Spinal cord (tissue), 10 donors: ENCODE results near the gene SORCS1. TPM values are rescaled to one million over a fixed set of nuclear protein-coding genes. Genes with fewer than 3 reads are reported as not detected.

Experiments used
- DNase-seq, 6 donors: peaks; one replicate each; pipeline versions ENCODE4 v3.0.0 to v3.0.0-alpha.2; 2013 to 2015; ENCODE audit warnings: low spot score in 6 of 6, low read depth in 4 of 6
- H3K27ac ChIP-seq: one replicate; pipeline ENCODE4 v1.5.1; 2013; ENCODE audit warnings: low read depth, low read length, control low read depth
- H3K27me3 ChIP-seq: one replicate; pipeline ENCODE4 v1.6.1; 2013; ENCODE audit warnings: low read length; ENCODE audit not compliant: control insufficient read depth, insufficient read depth
- H3K36me3 ChIP-seq: one replicate; pipeline ENCODE4 v1.6.1; 2013; ENCODE audit warnings: low read length; ENCODE audit not compliant: control insufficient read depth, insufficient read depth
- H3K4me1 ChIP-seq: one replicate; pipeline ENCODE4 v1.6.1; 2013; ENCODE audit warnings: low read length; ENCODE audit not compliant: control insufficient read depth, insufficient read depth
- H3K4me3 ChIP-seq: one replicate; pipeline ENCODE4 v1.5.1; 2013; ENCODE audit warnings: low read depth, low read length, control low read depth
- H3K9me3 ChIP-seq: one replicate; pipeline ENCODE4 v1.6.1; 2013; ENCODE audit warnings: low read length; ENCODE audit not compliant: control insufficient read depth, insufficient read depth
- WGBS: methylation state at CpG from one replicate; pipeline ENCODE4 v1.1.5; 2013; ENCODE audit warnings: missing lambda C conversion rate; ENCODE audit not compliant: insufficient coverage; 5-methylcytosine and 5-hydroxymethylcytosine counted together
- polyA plus RNA-seq, 2 donors: library from polyadenylated mRNA; unstranded; fragments of 120-200 nt; gene quantifications; one replicate each; pipeline ENCODE4 v1.2.1, GENCODE V29; 2013; ENCODE audit not compliant: insufficient read length in 2 of 2
- total RNA-seq, 2 donors: library from RNA; depleted of rRNA in 1 of 2; stranded (reverse); fragments of 120-200 nt in 1 of 2; fragments of >200 nt in 1 of 2; gene quantifications; one replicate each; pipeline versions ENCODE4 v1.2.3 to v1.2.4, GENCODE V29; 2013 to 2014
- donor health status: healthy.

SORCS1 gene
- total and polyA plus RNA-seq, 4 donors = 11.4 to 38.0 (median 19.3) TPM

DNA sequence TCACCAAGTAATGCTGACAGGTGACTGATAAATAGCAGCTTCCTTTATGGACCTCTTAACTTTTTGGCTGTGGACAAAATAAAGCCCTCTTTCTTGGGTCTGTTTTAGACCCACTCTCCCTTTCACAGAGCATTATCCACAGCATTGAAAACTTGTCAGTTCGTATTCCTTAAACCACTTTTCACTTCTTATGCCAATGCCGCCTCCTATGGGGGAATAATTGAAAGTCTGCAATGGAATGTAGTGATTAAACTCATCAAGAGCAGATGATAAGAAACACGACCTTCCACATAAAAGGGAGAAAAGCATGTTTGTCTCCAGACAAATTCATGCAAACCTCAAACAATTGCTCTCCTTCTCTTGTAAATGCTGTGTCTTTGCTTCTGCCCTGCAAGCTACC is 153.4 kb downstream of the SORCS1 start:
- WGBS = 0% methylated on average over 1 of the region's 3 CpGs
- no peak overlapping the region for H3K27ac ChIP-seq
- DNase-seq = no peak
- H3K36me3 ChIP-seq = no peaks in the 10 kb centered on the region
- H3K27me3 ChIP-seq = no peaks in the 10 kb centered on the region
- H3K4me1 ChIP-seq = no peaks in the 10 kb centered on the region
- no peak overlapping the region for H3K4me3 ChIP-seq
- no peaks in the 10 kb centered on the region for H3K9me3 ChIP-seq

DNA sequence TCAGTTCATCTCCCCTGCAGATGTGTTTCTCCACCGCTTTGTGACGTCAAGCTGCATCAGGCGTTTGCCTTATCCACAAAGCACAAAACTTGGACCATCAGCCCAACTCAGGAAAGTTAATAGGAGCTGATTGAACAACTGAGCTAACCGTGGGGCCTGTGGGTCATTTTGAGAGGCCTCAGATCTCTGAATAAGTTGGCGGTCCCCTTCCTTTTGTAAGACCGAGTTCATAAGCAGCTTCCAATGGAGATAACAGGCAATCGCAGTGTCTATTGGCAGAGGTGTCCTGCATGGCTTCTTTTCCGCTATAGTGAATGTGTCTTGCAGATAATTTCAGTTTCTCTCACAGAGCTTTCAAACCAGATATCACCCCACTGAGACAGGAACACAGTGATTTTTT is 154.0 kb downstream of the SORCS1 start:
- Histone ChIP-seq H3K9me3 (no peaks in the 10 kb centered on the region), H3K4me1 (no peaks in the 10 kb centered on the region), H3K27ac (no peak overlapping the region), H3K36me3 (no peaks in the 10 kb centered on the region), H3K27me3 (no peaks in the 10 kb centered on the region), H3K4me3 (no peak overlapping the region)
- DNase-seq = no peak
- WGBS = 87% methylated on average over 4 of the region's 8 CpGs

DNA sequence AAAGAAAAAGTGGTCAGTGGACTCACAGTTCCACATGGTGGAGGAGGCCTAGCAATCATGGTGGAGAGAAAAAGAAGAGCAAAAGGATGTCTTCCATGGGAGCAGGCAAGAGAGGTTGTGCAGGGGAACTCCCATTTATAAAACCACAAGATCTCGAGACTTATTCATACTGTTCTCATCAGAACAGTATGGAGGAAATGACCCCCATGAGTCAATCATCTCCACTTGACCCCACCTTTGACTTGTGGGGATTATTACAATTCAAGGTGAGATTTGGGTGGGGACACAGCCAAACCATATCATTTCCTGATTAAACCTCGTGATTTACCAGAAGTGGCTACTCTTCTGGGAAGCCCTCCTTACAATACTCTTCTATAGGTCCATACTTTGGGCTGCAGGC is 160.1 kb downstream of the SORCS1 start:
- H3K27ac ChIP-seq = no peak overlapping the region
- no peaks in the 10 kb centered on the region for H3K27me3 ChIP-seq
- no peaks in the 10 kb centered on the region for H3K4me1 ChIP-seq
- no CpG with 5 or more reads among the region's 2 CpGs for WGBS
- DNase-seq = no peak
- no peaks in the 10 kb centered on the region for H3K36me3 ChIP-seq
- no peaks in the 10 kb centered on the region for H3K9me3 ChIP-seq
- H3K4me3 ChIP-seq = no peak overlapping the region

DNA sequence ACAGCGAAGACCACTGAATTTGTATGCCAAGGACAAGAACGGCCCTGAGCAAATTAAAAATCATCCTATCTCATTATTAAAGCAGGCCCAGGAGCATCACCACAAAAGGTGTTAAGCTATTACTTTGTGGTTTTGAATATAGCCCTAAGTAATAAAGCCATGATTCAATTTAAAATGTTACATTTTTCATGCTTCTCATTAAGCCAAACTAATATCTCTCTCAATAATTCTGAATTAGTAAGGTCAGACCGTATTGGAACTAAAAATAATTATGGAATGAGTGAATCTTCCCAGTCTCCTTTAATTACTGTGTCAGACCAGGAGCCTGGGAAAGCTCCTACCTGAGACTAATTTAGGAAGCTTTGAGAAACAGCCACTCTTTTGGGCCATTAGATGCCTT is 162.4 kb downstream of the SORCS1 start:
- Histone ChIP-seq H3K4me3 (no peak overlapping the region), H3K4me1 (no peaks in the 10 kb centered on the region), H3K27me3 (no peaks in the 10 kb centered on the region), H3K36me3 (no peaks in the 10 kb centered on the region), H3K9me3 (no peaks in the 10 kb centered on the region), H3K27ac (no peak overlapping the region)
- DNase-seq = peak in 1 of 6 donors; percentile 56
- WGBS = no CpG with 5 or more reads among the region's 3 CpGs

DNA sequence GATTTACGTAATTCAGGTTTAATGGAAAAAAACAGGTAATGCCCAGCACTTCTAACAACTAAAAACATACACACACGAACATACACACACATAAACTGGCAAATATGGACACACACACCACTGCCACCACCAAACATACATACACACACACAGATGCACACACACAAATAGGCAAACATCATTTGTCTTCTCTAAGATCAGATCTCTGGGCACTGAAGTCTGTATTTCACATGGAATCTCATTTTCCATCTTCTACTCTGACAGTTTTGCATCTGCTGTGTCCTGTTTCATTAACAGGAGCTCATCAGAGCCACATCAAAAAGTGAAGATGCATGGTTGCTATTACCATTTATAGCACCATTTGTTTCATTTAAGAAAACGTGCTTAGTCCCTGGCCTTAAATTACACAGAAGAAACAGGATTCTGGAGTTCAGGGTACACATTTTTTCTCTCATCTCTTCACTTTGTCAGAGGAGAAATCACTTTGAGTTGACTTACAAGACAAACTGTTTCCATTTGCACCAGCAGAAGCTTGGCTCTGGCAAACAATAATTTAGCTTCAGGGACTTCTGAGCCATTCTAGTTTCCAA is 165.3 kb downstream of the SORCS1 start:
- no peak overlapping the region for H3K27ac ChIP-seq
- WGBS = 78% methylated on average over 3 of the region's 3 CpGs
- no peaks in the 10 kb centered on the region for H3K9me3 ChIP-seq
- no peaks in the 10 kb centered on the region for H3K4me1 ChIP-seq
- DNase-seq = peak in 1 of 6 donors; percentile 60
- H3K4me3 ChIP-seq = no peak overlapping the region
- no peaks in the 10 kb centered on the region for H3K36me3 ChIP-seq
- H3K27me3 ChIP-seq = no peaks in the 10 kb centered on the region

DNA sequence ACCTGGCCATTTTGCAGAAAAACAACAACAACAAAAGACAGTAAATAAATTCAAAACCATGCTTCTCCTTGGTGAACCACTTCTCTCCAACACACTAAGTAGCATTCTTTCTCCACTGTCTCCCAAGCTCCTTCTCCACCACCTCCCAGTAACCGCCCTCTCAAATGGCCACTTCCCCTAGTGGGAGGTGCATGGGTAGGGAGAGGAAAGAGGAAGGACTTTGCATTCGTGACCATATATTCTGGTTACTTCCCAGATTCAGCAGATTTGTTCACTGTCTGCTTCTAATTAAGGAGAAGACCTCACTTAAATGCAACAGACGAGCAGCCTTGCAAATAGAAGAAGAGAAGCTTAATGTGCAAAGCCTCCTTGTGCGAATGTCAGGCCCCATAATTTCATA is 166.8 kb downstream of the SORCS1 start:
- no peaks in the 10 kb centered on the region for H3K27me3 ChIP-seq
- H3K4me3 ChIP-seq = no peak overlapping the region
- H3K4me1 ChIP-seq = no peaks in the 10 kb centered on the region
- H3K9me3 ChIP-seq = no peaks in the 10 kb centered on the region
- DNase-seq = peak in 1 of 6 donors; percentile 29
- no CpG with 5 or more reads among the region's 4 CpGs for WGBS
- H3K36me3 ChIP-seq = no peaks in the 10 kb centered on the region
- peak overlapping the region; percentile 51 for H3K27ac ChIP-seq

DNA sequence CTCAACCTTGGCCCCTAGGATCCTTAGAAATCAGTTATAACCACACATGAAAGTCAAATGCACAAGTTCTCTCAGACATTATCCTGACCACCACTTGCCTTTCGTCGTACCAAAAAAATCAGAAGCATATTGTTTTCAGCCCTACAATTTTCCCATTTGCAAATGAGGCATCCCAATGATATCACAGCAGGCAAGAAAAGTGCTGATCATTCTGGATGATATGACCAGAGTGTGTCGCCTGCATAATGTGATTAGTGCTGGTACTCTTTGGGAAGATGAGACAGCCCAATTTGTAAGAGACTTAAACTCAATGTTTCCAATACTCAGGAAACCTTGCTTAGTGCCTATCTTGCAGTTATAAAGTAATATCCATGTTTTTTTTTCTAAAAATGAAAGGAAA is 168.0 kb downstream of the SORCS1 start:
- no peaks in the 10 kb centered on the region for H3K36me3 ChIP-seq
- no peaks in the 10 kb centered on the region for H3K9me3 ChIP-seq
- no peaks in the 10 kb centered on the region for H3K27me3 ChIP-seq
- H3K4me1 ChIP-seq = no peaks in the 10 kb centered on the region
- no peak overlapping the region for H3K27ac ChIP-seq
- DNase-seq = no peak
- no peak overlapping the region for H3K4me3 ChIP-seq
- WGBS = 77% methylated on average over 2 of the region's 3 CpGs

DNA sequence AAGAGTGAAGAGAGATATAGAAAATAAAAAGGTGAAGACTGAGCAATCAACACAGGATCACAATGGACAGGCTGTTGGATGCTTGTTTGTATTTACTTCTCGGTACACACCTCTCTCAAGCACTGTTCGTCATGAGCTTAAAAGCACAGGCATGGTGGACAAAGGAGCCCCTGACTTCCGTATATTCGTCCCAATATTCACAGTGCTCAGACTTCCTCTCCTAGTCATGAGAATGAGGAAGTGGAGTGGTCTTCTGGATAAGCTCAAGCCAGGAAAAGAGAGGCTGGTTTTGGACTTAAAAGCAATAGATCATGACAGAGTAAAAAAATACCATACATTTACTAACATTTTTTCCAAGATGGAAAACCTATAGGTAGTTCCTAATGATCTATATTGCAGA is 172.5 kb downstream of the SORCS1 start:
- no CpG with 5 or more reads among the region's 4 CpGs for WGBS
- Histone ChIP-seq H3K4me1 (no peaks in the 10 kb centered on the region), H3K27me3 (no peaks in the 10 kb centered on the region), H3K4me3 (no peak overlapping the region), H3K9me3 (no peaks in the 10 kb centered on the region), H3K27ac (no peak overlapping the region), H3K36me3 (no peaks in the 10 kb centered on the region)
- DNase-seq = no peak

DNA sequence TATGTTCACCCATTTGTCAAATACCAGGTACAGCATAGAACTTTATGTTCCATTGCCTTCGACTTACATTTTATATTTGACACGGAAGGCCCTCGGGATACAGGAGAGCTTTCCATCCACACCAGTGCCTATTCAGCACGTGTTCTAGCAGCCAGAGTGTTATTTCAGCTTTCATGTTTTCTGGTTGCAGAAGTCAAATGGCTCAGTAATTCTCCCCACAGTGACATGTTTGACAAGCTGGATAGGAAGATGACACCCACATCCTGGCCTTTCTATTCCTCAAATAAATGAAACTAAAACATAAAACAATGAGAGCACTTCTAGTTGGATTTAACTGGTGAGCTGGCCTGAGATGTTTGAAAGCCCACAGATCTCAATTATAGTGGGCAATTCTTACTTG is 173.4 kb downstream of the SORCS1 start:
- DNase-seq = no peak
- no peak overlapping the region for H3K27ac ChIP-seq
- no peaks in the 10 kb centered on the region for H3K36me3 ChIP-seq
- H3K9me3 ChIP-seq = no peaks in the 10 kb centered on the region
- H3K27me3 ChIP-seq = no peaks in the 10 kb centered on the region
- H3K4me1 ChIP-seq = no peaks in the 10 kb centered on the region
- 86% methylated on average over 4 of the region's 4 CpGs for WGBS
- no peak overlapping the region for H3K4me3 ChIP-seq

DNA sequence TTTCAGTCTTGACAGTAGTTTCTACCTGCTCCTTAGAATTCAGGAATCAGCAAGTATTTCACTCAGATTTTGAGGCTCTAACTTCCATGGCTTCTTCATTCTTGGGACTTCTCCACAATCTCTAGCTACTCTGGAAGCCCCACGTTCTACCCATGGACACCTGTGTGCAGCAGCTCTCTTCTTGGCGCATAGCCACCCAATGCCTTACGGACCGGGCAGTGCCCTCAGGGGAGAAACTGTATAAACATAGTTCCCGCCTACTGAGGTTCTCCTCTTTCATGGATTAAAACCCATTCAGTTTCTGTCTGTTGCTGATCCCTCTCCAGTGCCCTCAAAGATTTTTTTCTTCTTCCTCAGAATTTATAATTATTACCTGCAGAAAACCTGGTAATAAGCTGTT is 177.1 kb downstream of the SORCS1 start:
- Histone ChIP-seq H3K27me3 (no peaks in the 10 kb centered on the region), H3K27ac (no peak overlapping the region), H3K4me1 (no peaks in the 10 kb centered on the region), H3K9me3 (no peaks in the 10 kb centered on the region), H3K36me3 (no peaks in the 10 kb centered on the region), H3K4me3 (no peak overlapping the region)
- no peak for DNase-seq
- 100% methylated on average over 4 of the region's 5 CpGs for WGBS
